Heart left ventricle (tissue), 16 donors: ENCODE results near the gene CRACR2A. TPM values are rescaled to one million over a fixed set of nuclear protein-coding genes. Genes with fewer than 3 reads are reported as not detected.

Experiments used
- ATAC-seq, 4 donors: fragments of 200-7000 bp; cut with Tn5 transposase; one replicate each; pipeline ENCODE4 v1.9.1; 2020 to 2022; ENCODE audit warnings: moderate library complexity in 4 of 4, mild to moderate bottlenecking in 3 of 4, moderate number of reproducible peaks in 1 of 4
- DNase-seq, 5 donors: peaks; one replicate each; pipeline ENCODE4 v3.0.0-alpha.2; 2020
- H3K27ac ChIP-seq, 12 donors: fragments of 200-600 bp; sonication (generic) in 4 of 12; one replicate each; pipeline versions ENCODE4 v1.5.0 to v1.8.0; 2016 to 2022; ENCODE audit warnings: mild to moderate bottlenecking in 2 of 12
- H3K27me3 ChIP-seq, 9 donors: fragments of 200-600 bp; sonication (generic) in 2 of 9; one replicate each; pipeline versions ENCODE4 v1.5.1 to v1.8.0; 2016 to 2022; ENCODE audit warnings: mild to moderate bottlenecking in 3 of 9
- H3K36me3 ChIP-seq, 9 donors: fragments of 200-600 bp; sonication (generic) in 2 of 9; one replicate each; pipeline versions ENCODE4 v1.5.0 to v1.8.0; 2018 to 2022; ENCODE audit warnings: mild to moderate bottlenecking in 2 of 9
- H3K4me1 ChIP-seq, 12 donors: fragments of 200-600 bp; sonication (generic) in 4 of 12; one replicate each; pipeline versions ENCODE4 v1.5.0 to v1.8.0; 2016 to 2022; ENCODE audit warnings: mild to moderate bottlenecking in 3 of 12
- H3K4me3 ChIP-seq, 12 donors: fragments of 200-600 bp; sonication (generic) in 4 of 12; one replicate each; pipeline versions ENCODE4 v1.5.0 to v1.8.0; 2017 to 2022; ENCODE audit warnings: mild to moderate bottlenecking in 9 of 12, moderate library complexity in 4 of 12
- H3K9me3 ChIP-seq, 12 donors: fragments of 200-600 bp; sonication (generic) in 4 of 12; one replicate each; pipeline versions ENCODE4 v1.5.0 to v1.8.0; 2016 to 2022; ENCODE audit warnings: mild to moderate bottlenecking in 1 of 12
- CTCF ChIP-seq, 12 donors: fragments of 200-600 bp; sonication (generic) in 4 of 12; IDR thresholded peaks; one replicate each; pipeline versions ENCODE4 v1.5.0 to v1.8.0; 2018 to 2022; ENCODE audit warnings: antibody characterized with exemption in 12 of 12, mild to moderate bottlenecking in 5 of 12
- POLR2A ChIP-seq, 2 donors: fragments of 450-650 bp; IDR thresholded peaks; one replicate each; pipeline ENCODE4 v1.6.1; 2017; ENCODE audit warnings: antibody characterized with exemption in 2 of 2, mild to moderate bottlenecking in 2 of 2, moderate library complexity in 2 of 2
- WGBS, 4 donors: extraction: QIAGEN DNeasy Blood & Tissue Kit in 2 of 4; methylation state at CpG; one replicate each; pipeline versions ENCODE4 v1.1.5 to v1.1.7; 2013 to 2018; 5-methylcytosine and 5-hydroxymethylcytosine counted together
- intact Hi-C, 10 donors: fragments of 100-400 bp; cut with DNase I; formaldehyde crosslinking; loops; one replicate each; pipeline versions ENCODE4 v1.11.1 to v1.14.2; 2022
- polyA plus RNA-seq, 2 donors: library from polyadenylated mRNA; stranded (reverse); fragments of 200-250 nt; gene quantifications; one replicate each; pipeline ENCODE4 v1.2.3, GENCODE V29; 2013
- total RNA-seq, 9 donors: library from RNA; depleted of rRNA in 2 of 9; stranded (reverse); fragments of >200 nt in 2 of 9; fragmentation: NEBNext Ultra II Directional in 3 of 9; extraction: Animal tissue kit (Norgen Biotek cat#: 25700) in 3 of 9; gene quantifications; one replicate each; pipeline versions ENCODE4 v1.1.0 to v1.2.4, GENCODE V29; 2016 to 2023
- donor health status: ischemic (EF 13 %, LVEDD 7.1; RV severe dilation, severe dysfunction).
- donor health status: healthy with polysubstance abuse.
- donor health status: DM: no; HTN: yes; CAD: no.
- donor health status: DM: no; HTN: no; CAD: no.
- donor health status: ischemic (EF 25% LVEDD 6.9; RV normal size, moderate dysfunction).
- donor health status: ischemic (EF 25% LVEDD 5.7; RV mildly dilated, moderate dysfunction).
- donor health status: healthy.
- donor health status: DM: yes; HTN: yes; CAD: no.
- donor health status: ischemic (EF 35%, LVEDD 5.7; RV mildly dilated, moderate dysfunction).
- donor health status: nonischemic (EF 11% LVEDD 7.7; RV severe dilation, severe dysfunction).
- donor health status: DM: yes; HTN: yes; CAD: no.
- donor health status: PGD.
- donor health status: ischemic (EF 29% LVEDD 5.4; RV normal size, mild dysfunction).
- donor health status: nonischemic (EF 23%, LVEDD 6.1; RV moderate dilation, normal function).

CRACR2A gene
- total and polyA plus RNA-seq, 11 donors, result 1.0 to 14.1 (median 4.7) TPM

- intact Hi-C loops, result no loop called here
- H3K4me1 ChIP-seq, result no peaks in the 10 kb centered on the region
- no peaks in the 10 kb centered on the region for H3K9me3 ChIP-seq
- H3K4me3 ChIP-seq, result no peak overlapping the region
- ATAC-seq, result peak in 2 of 4 donors; percentile 36 to 66
- DNase-seq, result peak in 3 of 5 donors; percentile 32 to 66 (median 48)
- TF ChIP-seq POLR2A (IDR thresholded peaks at IDR 0.05) (no peak), CTCF (IDR thresholded peaks at IDR 0.05) (no peak)
- no peaks in the 10 kb centered on the region for H3K36me3 ChIP-seq
- no peak overlapping the region for H3K27ac ChIP-seq
- 67 to 86% (median 81%) methylated on average over 4 of the region's 4 CpGs for WGBS, 4 donors
- no peaks in the 10 kb centered on the region for H3K27me3 ChIP-seq
These were observed 34.8 kb downstream of the CRACR2A start for GRCh38 chr12:3718100-3718499.

GRCh38 chr12:3717283-3717898 lies 35.5 kb downstream of the CRACR2A start:
- no peaks in the 10 kb centered on the region for H3K27me3 ChIP-seq
- no peaks in the 10 kb centered on the region for H3K4me1 ChIP-seq
- H3K4me3 ChIP-seq, result no peak overlapping the region
- TF ChIP-seq POLR2A (IDR thresholded peaks at IDR 0.05) (no peak), CTCF (IDR thresholded peaks at IDR 0.05) (no peak)
- H3K9me3 ChIP-seq, result no peaks in the 10 kb centered on the region
- no peaks in the 10 kb centered on the region for H3K36me3 ChIP-seq
- no peak overlapping the region for H3K27ac ChIP-seq
- ATAC-seq, result no peak
- WGBS, 4 donors, result 86 to 93% (median 90%) methylated on average over 9 of the region's 9 CpGs
- intact Hi-C loops, result no loop called here
- no peak for DNase-seq

- DNase-seq (no peak), ATAC-seq (no peak)
- no peaks in the 10 kb centered on the region for H3K36me3 ChIP-seq
- H3K27me3 ChIP-seq, result no peaks in the 10 kb centered on the region
- 95 to 100% (median 98%) methylated on average over 1 of the region's 1 CpG for WGBS, 4 donors
- H3K9me3 ChIP-seq, result no peaks in the 10 kb centered on the region
- intact Hi-C loops, result no loop called here
- no peak overlapping the region for H3K27ac ChIP-seq
- H3K4me1 ChIP-seq, result no peaks in the 10 kb centered on the region
- no peak overlapping the region for H3K4me3 ChIP-seq
- TF ChIP-seq CTCF (IDR thresholded peaks at IDR 0.05) (no peak), POLR2A (IDR thresholded peaks at IDR 0.05) (no peak)
These were observed 36.9 kb downstream of the CRACR2A start for GRCh38 chr12:3715999-3716398.

GRCh38 chr12:3713947-3714346 lies 39.0 kb downstream of the CRACR2A start:
- intact Hi-C loops, result no loop called here
- TF ChIP-seq CTCF (IDR thresholded peaks at IDR 0.05), result no peak
- no peak for TF ChIP-seq POLR2A (IDR thresholded peaks at IDR 0.05)
- 91 to 96% (median 93%) methylated on average over 2 of the region's 2 CpGs for WGBS, 4 donors
- Histone ChIP-seq H3K9me3 (no peaks in the 10 kb centered on the region), H3K4me1 (no peaks in the 10 kb centered on the region), H3K36me3 (no peaks in the 10 kb centered on the region), H3K27ac (no peak overlapping the region), H3K27me3 (no peaks in the 10 kb centered on the region), H3K4me3 (no peak overlapping the region)
- ATAC-seq, result no peak
- no peak for DNase-seq
